Astrocyte of the spinal cord (primary cell): ENCODE measurements around the gene LRRC2.
"Not testable (repeated sequence)": the region's sequence is repeated elsewhere in the genome, so short reads cannot be mapped to it uniquely, and the experiment has no call there.

ENCODE experiments used
- DNase-seq: peaks from one replicate; pipeline ENCODE4 v3.0.0; 2011; ENCODE audit warnings: low read depth, low spot score
- H3K4me3 ChIP-seq: 2 replicates; pipeline ENCODE4 v1.5.1; 2011; ENCODE audit warnings: low read depth, mild to moderate bottlenecking, low read length, moderate library complexity
- in situ Hi-C: cut with HindIII; loops from 2 replicates; pipeline ENCODE4 v1.10.0; 2017; ENCODE audit warnings: low sequenced_read_pairs
- TF ChIP-seq, protein P1 (sequence below): IDR thresholded peaks from 2 replicates; pipeline ENCODE4 v1.5.1; 2012; ENCODE audit warnings: low read depth, mild to moderate bottlenecking, low read length, inconsistent platforms

The LRRC2 gene

DNA sequence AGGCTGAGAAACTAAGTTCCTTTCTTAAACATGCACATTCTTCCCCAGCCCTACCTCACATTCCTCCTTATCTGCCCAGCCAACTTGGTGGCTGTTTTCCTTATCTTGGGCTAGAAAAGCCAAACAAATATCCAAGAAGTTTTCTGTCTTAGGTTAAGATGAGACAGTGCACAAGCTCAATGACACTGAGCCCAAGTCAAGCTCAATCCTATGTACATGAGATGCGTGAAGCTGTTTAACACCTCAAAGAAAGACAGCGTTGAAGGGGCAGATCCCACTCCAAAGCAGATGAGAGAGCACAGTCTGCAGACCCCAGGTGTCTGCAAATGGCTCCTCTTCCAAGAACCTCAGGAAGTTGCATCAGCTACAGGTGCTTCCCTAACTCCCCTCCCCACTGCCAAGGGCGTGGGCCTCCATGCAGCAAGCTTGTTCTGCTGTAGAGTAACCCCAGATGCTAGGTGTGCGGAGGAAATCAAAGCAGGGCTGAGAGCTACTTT, 16.6 kb downstream of the LRRC2 start:
- H3K4me3 ChIP-seq = no peak overlapping the region
- DNase-seq = no peak
- in situ Hi-C loops = no loop called here
- TF ChIP-seq, protein P1, sequence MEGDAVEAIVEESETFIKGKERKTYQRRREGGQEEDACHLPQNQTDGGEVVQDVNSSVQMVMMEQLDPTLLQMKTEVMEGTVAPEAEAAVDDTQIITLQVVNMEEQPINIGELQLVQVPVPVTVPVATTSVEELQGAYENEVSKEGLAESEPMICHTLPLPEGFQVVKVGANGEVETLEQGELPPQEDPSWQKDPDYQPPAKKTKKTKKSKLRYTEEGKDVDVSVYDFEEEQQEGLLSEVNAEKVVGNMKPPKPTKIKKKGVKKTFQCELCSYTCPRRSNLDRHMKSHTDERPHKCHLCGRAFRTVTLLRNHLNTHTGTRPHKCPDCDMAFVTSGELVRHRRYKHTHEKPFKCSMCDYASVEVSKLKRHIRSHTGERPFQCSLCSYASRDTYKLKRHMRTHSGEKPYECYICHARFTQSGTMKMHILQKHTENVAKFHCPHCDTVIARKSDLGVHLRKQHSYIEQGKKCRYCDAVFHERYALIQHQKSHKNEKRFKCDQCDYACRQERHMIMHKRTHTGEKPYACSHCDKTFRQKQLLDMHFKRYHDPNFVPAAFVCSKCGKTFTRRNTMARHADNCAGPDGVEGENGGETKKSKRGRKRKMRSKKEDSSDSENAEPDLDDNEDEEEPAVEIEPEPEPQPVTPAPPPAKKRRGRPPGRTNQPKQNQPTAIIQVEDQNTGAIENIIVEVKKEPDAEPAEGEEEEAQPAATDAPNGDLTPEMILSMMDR = no peak

- H3K4me3 ChIP-seq, DNase-seq, in situ Hi-C loops: not testable (repeated sequence)
These were observed 17.5 kb downstream of the LRRC2 start for GRCh38 chr3:46548611-46549010.

GRCh38 chr3:46546896-46547440, 19.1 kb downstream of the LRRC2 start:
- DNase-seq = no peak
- in situ Hi-C loops = no loop called here
- H3K4me3 ChIP-seq = no peak overlapping the region
- TF ChIP-seq, protein P1 = no peak

DNA sequence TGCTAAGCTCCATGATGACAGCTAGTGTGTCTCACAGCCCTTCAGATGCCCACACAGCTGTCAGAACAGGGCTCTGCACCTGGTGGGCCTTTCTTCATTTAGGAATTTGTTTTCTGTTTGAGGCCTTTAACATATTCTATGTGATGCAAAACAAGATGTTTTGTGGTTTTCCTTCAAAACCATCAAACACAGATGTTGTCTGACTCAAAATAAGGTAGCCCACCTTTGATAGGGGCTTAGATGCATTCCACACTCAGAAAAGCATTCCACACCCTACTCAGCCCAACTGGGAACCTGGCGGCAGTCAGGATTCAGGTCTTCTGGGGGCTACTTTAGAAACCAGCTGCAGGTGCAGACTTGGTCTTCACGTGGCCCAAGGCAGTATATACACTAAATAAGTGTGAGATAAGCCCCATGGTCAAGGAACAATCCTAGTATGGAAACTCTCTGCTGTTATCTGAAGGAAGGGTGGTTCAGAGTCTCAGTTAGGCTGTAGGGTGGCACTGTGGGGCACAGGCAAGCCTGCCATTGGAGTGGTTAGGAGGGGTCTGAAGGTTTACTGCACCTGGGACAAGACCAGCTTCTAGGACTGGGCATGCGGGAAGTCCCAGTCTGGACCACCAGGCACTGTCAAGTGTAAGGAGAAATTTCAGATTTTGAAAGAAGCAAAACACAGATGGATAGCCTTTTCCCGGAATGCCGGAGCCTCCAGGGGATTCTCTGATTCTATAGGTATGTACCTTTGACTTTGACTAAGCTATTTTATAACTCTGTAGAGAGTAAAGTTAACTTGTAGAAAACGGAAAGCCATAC, 20.1 kb downstream of the LRRC2 start:
- TF ChIP-seq, protein P1 = no peak
- in situ Hi-C loops = no loop called here
- H3K4me3 ChIP-seq = no peak overlapping the region
- DNase-seq = no peak

DNA sequence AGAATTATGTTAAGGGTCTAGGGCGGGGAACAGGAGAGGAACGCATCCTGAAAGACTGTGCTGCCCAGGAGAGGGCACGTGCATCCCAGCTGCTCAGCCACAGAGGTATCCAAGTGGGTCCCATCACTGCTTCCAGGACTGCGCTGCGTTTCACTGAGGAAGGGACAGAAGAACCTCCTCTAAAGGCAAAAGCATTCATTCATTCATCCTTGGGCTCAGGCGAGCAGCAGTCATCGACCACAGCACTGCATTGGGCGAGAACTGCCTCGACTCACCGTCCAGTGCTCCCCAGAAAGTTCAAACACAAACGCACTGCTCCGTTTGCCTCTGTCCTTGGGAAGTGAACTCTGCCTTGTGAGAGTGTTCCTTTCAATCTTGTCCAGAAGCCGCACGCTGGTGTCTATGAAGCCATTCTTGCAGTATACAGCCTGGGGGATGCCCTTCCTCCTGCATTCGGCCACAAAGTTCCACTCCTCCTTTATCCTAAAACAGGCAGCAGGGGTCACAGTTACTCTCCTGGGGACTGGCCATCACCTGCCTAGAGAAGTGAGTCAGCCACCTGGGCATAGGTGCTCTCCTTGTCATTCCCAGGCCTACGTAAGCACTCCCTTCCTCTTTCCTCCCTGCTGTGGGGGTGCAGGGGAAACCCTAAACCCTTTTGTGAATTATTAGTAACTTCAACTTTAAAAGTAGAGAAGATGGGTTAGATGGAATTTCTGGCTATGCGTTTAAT, 21.2 kb downstream of the LRRC2 start:
- no peak for DNase-seq
- TF ChIP-seq, protein P1 = no peak
- H3K4me3 ChIP-seq = no peak overlapping the region
- in situ Hi-C loops = no loop called here

- H3K4me3 ChIP-seq = no peak overlapping the region
- no peak for DNase-seq
- TF ChIP-seq, protein P1 = no peak
- in situ Hi-C loops = no loop called here
These were observed 23.3 kb downstream of the LRRC2 start for GRCh38 chr3:46542801-46543201.
